Heart right ventricle (tissue), 16 donors: Measurements from ENCODE around the gene L3MBTL4. TPM values are rescaled to one million over a fixed set of nuclear protein-coding genes. Genes with fewer than 3 reads are reported as not detected.

Source experiments
- ATAC-seq, 8 donors: fragments of 200-7000 bp; cut with Tn5 transposase; one replicate each; pipeline ENCODE4 v1.9.1; 2020; ENCODE audit warnings: mild to moderate bottlenecking in 8 of 8, moderate library complexity in 8 of 8, moderate number of reproducible peaks in 1 of 8
- DNase-seq, 2 donors: peaks; one replicate each; pipeline ENCODE4 v3.0.0-alpha.2; 2020
- H3K27ac ChIP-seq, 10 donors: fragments of 200-600 bp; sonication (generic) in 2 of 10; one replicate each; pipeline versions ENCODE4 v1.5.0 to v1.8.0; 2020 to 2022; ENCODE audit warnings: mild to moderate bottlenecking in 3 of 10
- H3K27me3 ChIP-seq, 7 donors: fragments of 200-600 bp; one replicate each; pipeline ENCODE4 v1.8.0; 2021 to 2022; ENCODE audit warnings: mild to moderate bottlenecking in 2 of 7
- H3K36me3 ChIP-seq, 9 donors: fragments of 200-600 bp; sonication (generic) in 1 of 9; one replicate each; pipeline versions ENCODE4 v1.5.0 to v1.8.0; 2020 to 2022; ENCODE audit warnings: mild to moderate bottlenecking in 2 of 9
- H3K4me1 ChIP-seq, 9 donors: fragments of 200-600 bp; sonication (generic) in 1 of 9; one replicate each; pipeline versions ENCODE4 v1.5.0 to v1.8.0; 2020 to 2022; ENCODE audit warnings: mild to moderate bottlenecking in 4 of 9
- H3K4me3 ChIP-seq, 10 donors: fragments of 200-600 bp; sonication (generic) in 2 of 10; one replicate each; pipeline versions ENCODE4 v1.5.0 to v1.8.0; 2020 to 2022; ENCODE audit warnings: mild to moderate bottlenecking in 7 of 10, moderate library complexity in 2 of 10
- H3K9me3 ChIP-seq, 11 donors: fragments of 200-600 bp in 10 of 11; sonication (generic) in 2 of 11; one replicate each; pipeline versions ENCODE4 v1.5.0 to v1.8.0; 2013 to 2022; ENCODE audit warnings: mild to moderate bottlenecking in 2 of 11, control low read depth in 1 of 11, moderate library complexity in 1 of 11
- WGBS, 2 donors: extraction: QIAGEN DNeasy Blood & Tissue Kit; methylation state at CpG; one replicate each; pipeline ENCODE4 v1.1.7; 2013; ENCODE audit warnings: inconsistent platforms in 1 of 2; 5-methylcytosine and 5-hydroxymethylcytosine counted together
- intact Hi-C, 10 donors: fragments of 100-400 bp; cut with DNase I; formaldehyde crosslinking; loops; one replicate each; pipeline versions ENCODE4 v1.11.1 to v1.14.2; 2022
- polyA plus RNA-seq, 2 donors: library from polyadenylated mRNA; stranded (reverse); fragments of 200-250 nt; gene quantifications; one replicate each; pipeline ENCODE4 v1.2.3, GENCODE V29; 2013
- total RNA-seq, 10 donors: library from RNA; stranded (reverse); fragmentation: NEBNext Ultra II Directional in 3 of 10; extraction: Animal tissue kit (Norgen Biotek cat#: 25700) in 3 of 10; gene quantifications; one replicate each; pipeline versions ENCODE4 v1.2.1 to v1.2.4, GENCODE V29; 2021 to 2023
- TF ChIP-seq, protein P1 (sequence below), 9 donors: fragments of 200-600 bp; sonication (generic) in 2 of 9; IDR thresholded peaks; one replicate each; pipeline versions ENCODE4 v1.5.0 to v1.8.0; 2021 to 2022; ENCODE audit warnings: antibody characterized with exemption in 9 of 9, mild to moderate bottlenecking in 5 of 9, moderate library complexity in 1 of 9
- donor health status: Arrhythmogenic right ventricular cardiomyopathy.
- donor health status: ischemic (EF 13 %, LVEDD 7.1; RV severe dilation, severe dysfunction).
- donor health status: healthy with polysubstance abuse.
- donor health status: DM: no; HTN: yes; CAD: no.
- donor health status: DM: no; HTN: no; CAD: no.
- donor health status: ischemic (EF 25% LVEDD 6.9; RV normal size, moderate dysfunction).
- donor health status: ischemic (EF 25% LVEDD 5.7; RV mildly dilated, moderate dysfunction).
- donor health status: healthy.
- donor health status: DM: yes; HTN: yes; CAD: no.
- donor health status: Ischemic cardiomyopathy.
- donor health status: ischemic (EF 35%, LVEDD 5.7; RV mildly dilated, moderate dysfunction).
- donor health status: nonischemic (EF 11% LVEDD 7.7; RV severe dilation, severe dysfunction).
- donor health status: DM: yes; HTN: yes; CAD: no.
- donor health status: PGD.
- donor health status: ischemic (EF 29% LVEDD 5.4; RV normal size, mild dysfunction).
- donor health status: nonischemic (EF 23%, LVEDD 6.1; RV moderate dilation, normal function).

Gene L3MBTL4
- total and polyA plus RNA-seq, 12 donors, result 0.54 to 3.2 (median 1.3) TPM

DNA sequence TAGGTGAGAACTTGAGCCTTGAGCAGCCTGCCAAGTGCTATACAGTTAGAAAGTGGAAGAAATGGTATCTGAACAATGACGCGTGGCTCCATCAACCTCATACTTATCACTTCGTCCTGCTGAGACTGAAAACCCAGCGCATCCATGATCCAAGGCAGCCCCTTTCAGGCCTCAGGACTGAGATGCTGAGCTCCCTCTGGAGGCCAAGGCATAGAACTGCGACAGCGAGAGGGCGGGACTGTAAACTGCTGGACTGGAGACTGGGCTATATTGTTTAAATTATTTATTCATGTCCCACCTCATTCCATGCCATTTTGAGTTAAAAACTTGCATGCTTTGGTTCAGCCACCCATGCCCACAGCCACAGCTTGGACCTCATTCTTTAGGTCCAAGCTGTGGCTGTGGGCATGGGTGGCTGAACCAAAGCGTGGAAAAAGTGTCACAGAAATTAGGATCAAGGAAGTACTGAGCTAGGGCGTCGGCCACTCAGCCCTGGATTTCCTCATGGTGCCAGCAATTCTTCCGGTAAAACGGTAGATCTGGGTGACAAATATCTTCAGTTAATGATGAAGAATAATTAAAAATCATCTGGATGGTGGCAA is 195.5 kb downstream of the L3MBTL4 start:
- H3K4me1 ChIP-seq, result no peaks in the 10 kb centered on the region
- H3K27me3 ChIP-seq, result no peaks in the 10 kb centered on the region
- 49 to 52% methylated on average over 12 of the region's 12 CpGs for WGBS, 2 donors
- intact Hi-C loops, result loop anchor here in 7 of 10 donors (2.0 to 10.0 kb wide), 5 partner anchors 94 to 344 kb away; no protein-coding TSS in a partner anchor
- no peak overlapping the region for H3K27ac ChIP-seq
- TF ChIP-seq, protein P1, sequence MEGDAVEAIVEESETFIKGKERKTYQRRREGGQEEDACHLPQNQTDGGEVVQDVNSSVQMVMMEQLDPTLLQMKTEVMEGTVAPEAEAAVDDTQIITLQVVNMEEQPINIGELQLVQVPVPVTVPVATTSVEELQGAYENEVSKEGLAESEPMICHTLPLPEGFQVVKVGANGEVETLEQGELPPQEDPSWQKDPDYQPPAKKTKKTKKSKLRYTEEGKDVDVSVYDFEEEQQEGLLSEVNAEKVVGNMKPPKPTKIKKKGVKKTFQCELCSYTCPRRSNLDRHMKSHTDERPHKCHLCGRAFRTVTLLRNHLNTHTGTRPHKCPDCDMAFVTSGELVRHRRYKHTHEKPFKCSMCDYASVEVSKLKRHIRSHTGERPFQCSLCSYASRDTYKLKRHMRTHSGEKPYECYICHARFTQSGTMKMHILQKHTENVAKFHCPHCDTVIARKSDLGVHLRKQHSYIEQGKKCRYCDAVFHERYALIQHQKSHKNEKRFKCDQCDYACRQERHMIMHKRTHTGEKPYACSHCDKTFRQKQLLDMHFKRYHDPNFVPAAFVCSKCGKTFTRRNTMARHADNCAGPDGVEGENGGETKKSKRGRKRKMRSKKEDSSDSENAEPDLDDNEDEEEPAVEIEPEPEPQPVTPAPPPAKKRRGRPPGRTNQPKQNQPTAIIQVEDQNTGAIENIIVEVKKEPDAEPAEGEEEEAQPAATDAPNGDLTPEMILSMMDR (IDR thresholded peaks at IDR 0.05), result peak; percentile 38 to 74 (median 66)
- H3K9me3 ChIP-seq, result no peaks in the 10 kb centered on the region
- no peak overlapping the region for H3K4me3 ChIP-seq
- DNase-seq (peak; percentile 12 to 15), ATAC-seq (peak in 6 of 8 donors; percentile 43 to 80 (median 64))
- H3K36me3 ChIP-seq, result no peaks in the 10 kb centered on the region

DNA sequence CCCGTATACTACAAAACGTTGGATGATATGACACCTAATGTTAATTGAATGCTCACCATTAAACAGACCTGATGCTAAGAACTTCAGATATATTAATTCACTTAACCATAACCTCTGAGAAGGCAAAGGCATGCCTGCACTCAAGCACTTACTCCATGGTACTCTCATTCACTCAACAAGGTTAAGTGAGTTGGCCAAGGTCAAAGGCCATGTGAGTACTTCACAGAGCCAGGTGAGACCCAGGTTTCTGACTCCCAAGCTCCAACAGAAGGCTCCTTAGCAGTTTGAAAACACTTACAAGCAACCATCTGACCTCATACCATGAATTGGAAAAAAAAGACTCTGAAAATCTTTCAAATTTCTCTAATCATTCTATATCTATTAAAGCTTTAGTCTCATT is 198.8 kb downstream of the L3MBTL4 start:
- DNase-seq (no peak), ATAC-seq (no peak)
- TF ChIP-seq, protein P1 (IDR thresholded peaks at IDR 0.05), result no peak
- Histone ChIP-seq H3K4me3 (no peak overlapping the region), H3K36me3 (no peaks in the 10 kb centered on the region), H3K27me3 (no peaks in the 10 kb centered on the region), H3K9me3 (no peaks in the 10 kb centered on the region), H3K4me1 (no peaks in the 10 kb centered on the region), H3K27ac (no peak overlapping the region)
- intact Hi-C loops, result loop anchor here in 6 of 10 donors (5.0 to 10.0 kb wide), 4 partner anchors 91 to 339 kb away; no protein-coding TSS in a partner anchor
- 63 to 72% methylated on average over 2 of the region's 2 CpGs for WGBS, 2 donors

DNA sequence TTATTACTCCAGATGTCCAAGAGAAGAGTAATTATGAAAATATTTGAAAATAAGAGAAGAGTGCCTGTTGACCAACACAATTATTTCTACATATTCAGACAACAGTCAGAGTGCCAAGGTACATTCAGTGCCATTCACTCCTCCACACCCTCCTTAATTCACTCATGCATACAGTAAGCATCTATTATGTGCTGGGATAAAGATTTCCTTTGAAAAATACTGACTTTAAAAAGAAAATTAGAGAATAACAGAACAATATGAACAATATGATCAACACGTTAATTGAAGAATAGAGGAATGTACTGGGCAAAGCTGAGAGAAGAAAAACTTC is 203.6 kb downstream of the L3MBTL4 start:
- no peaks in the 10 kb centered on the region for H3K36me3 ChIP-seq
- H3K27me3 ChIP-seq, result no peaks in the 10 kb centered on the region
- H3K9me3 ChIP-seq, result no peaks in the 10 kb centered on the region
- ATAC-seq (no peak), DNase-seq (no peak)
- TF ChIP-seq, protein P1 (IDR thresholded peaks at IDR 0.05), result no peak
- H3K4me3 ChIP-seq, result no peak overlapping the region
- intact Hi-C loops, result loop anchor here in 2 of 10 donors (10.0 kb wide), 2 partner anchors 86 to 326 kb away; no protein-coding TSS in a partner anchor
- no peaks in the 10 kb centered on the region for H3K4me1 ChIP-seq
- 94 to 97% methylated on average over 1 of the region's 1 CpG for WGBS, 2 donors
- H3K27ac ChIP-seq, result no peak overlapping the region

DNA sequence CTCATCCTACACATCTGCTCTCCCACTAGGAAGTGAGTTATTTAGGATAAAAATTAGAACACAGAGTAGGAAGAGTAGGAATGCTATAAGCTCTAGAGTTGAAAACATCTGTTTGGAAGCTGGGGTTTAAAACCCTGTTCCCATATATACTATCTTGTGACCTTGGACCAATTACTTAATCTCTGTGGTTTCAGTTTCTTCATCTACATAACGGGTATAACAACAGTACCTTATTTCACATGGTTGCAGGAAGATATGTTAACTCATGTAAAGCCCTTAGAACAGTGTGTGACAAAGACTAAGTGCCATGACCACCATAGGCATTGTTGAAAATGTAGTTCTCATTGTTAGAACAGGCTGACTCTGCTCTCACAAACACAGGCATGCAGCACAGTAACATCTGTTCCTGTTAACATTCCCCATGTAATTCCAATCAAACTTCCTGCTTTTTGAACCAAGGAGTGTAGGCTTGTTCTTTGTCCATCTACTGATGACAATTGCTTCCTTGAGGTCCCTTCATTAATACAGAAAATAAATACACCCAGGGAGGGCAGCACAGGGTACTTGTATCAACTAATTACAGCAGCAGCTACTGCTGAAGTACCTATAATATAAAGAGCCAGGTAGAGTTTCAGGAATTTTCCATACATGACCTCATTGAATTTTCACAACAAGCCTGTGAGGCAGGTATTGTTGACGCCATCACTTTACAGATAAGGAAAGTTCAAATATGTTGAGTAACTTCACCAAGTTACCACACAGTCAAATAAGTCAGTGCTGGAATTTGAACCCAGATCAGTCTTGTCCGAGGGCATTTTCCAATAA is 204.2 kb downstream of the L3MBTL4 start:
- TF ChIP-seq, protein P1 (IDR thresholded peaks at IDR 0.05), result no peak
- no peak overlapping the region for H3K4me3 ChIP-seq
- H3K27ac ChIP-seq, result no peak overlapping the region
- H3K27me3 ChIP-seq, result no peaks in the 10 kb centered on the region
- no peaks in the 10 kb centered on the region for H3K36me3 ChIP-seq
- DNase-seq (no peak), ATAC-seq (no peak)
- no peaks in the 10 kb centered on the region for H3K4me1 ChIP-seq
- intact Hi-C loops, result loop anchor here in 2 of 10 donors (10.0 kb wide), 2 partner anchors 86 to 326 kb away; no protein-coding TSS in a partner anchor
- 79 to 87% methylated on average over 3 of the region's 3 CpGs for WGBS, 2 donors
- H3K9me3 ChIP-seq, result no peaks in the 10 kb centered on the region
